ENCODE results near the gene FRMD4A.

- TF ChIP-seq EZH2 (IDR thresholded peaks at IDR 0.05; ENCODE audit: insufficient read depth, poor library complexity, severe bottlenecking) (no peak), EZH2phosphoT487 (IDR thresholded peaks at IDR 0.05; ENCODE audit: insufficient read depth, low read depth) (no peak)
Observed at GRCh38 chr10:14302035-14302434, 28.7 kb downstream of the FRMD4A start.
